Retina (tissue), 1 donor: ENCODE data around the gene IGLL5.
"Not testable (repeated sequence)": the region's sequence is repeated elsewhere in the genome, so short reads cannot be mapped to it uniquely, and the experiment has no call there.

Experiments used
- DNase-seq: peaks from one replicate; pipeline ENCODE4 v3.0.0-alpha.2; 2016

Gene IGLL5

GRCh38 chr22:22916215-22916951 lies 28.8 kb downstream of the IGLL5 start:
- DNase-seq: no peak

- no peak for DNase-seq
Observed at GRCh38 chr22:22916952-22917290, 29.3 kb downstream of the IGLL5 start.

- no peak for DNase-seq
Observed at GRCh38 chr22:22917377-22917776, 29.8 kb downstream of the IGLL5 start.

- DNase-seq: no peak
Observed at GRCh38 chr22:22918297-22918965, 30.8 kb downstream of the IGLL5 start.

- DNase-seq: no peak
Observed at GRCh38 chr22:22919041-22919440, 31.4 kb downstream of the IGLL5 start.

- no peak for DNase-seq
Observed at GRCh38 chr22:22920104-22920654, 32.6 kb downstream of the IGLL5 start.

GRCh38 chr22:22920910-22921550 lies 33.4 kb downstream of the IGLL5 start:
- DNase-seq: no peak

GRCh38 chr22:22921575-22921974 lies 34.0 kb downstream of the IGLL5 start:
- DNase-seq: no peak

- DNase-seq: not testable (repeated sequence)
Observed at GRCh38 chr22:22922092-22922953, 34.7 kb downstream of the IGLL5 start.

GRCh38 chr22:22922954-22923319 lies 35.3 kb downstream of the IGLL5 start:
- DNase-seq: no peak

- DNase-seq: no peak
Observed at GRCh38 chr22:22923379-22923778, 35.8 kb downstream of the IGLL5 start.

- DNase-seq: no peak
Observed at GRCh38 chr22:22923930-22924329, 36.3 kb downstream of the IGLL5 start.

- DNase-seq: no peak
Observed at GRCh38 chr22:22924369-22925145, 36.9 kb downstream of the IGLL5 start.

GRCh38 chr22:22925146-22925804 lies 37.7 kb downstream of the IGLL5 start:
- no peak for DNase-seq

GRCh38 chr22:22925805-22926369 lies 38.3 kb downstream of the IGLL5 start:
- no peak for DNase-seq

GRCh38 chr22:22926370-22927195 lies 39.0 kb downstream of the IGLL5 start:
- no peak for DNase-seq

- no peak for DNase-seq
Observed at GRCh38 chr22:22927196-22927887, 39.7 kb downstream of the IGLL5 start.

GRCh38 chr22:22927888-22928665 lies 40.5 kb downstream of the IGLL5 start:
- DNase-seq: no peak
